ENCODE measurements around the gene TANK. TPM values are rescaled to one million over a fixed set of nuclear protein-coding genes. Genes with fewer than 3 reads are reported as not detected.

The TANK gene
- total RNA-seq (56.1 TPM), polyA plus RNA-seq (ENCODE audit: insufficient read depth, low read depth, low replicate concordance) (21.2 TPM)
- long read RNA-seq, donor 1, partial matches to known transcripts: 0 of 4 reads
- long read RNA-seq, donor 1, other reads (novel, unspliced or antisense): 0 of 4 reads
- long read RNA-seq, donor 2, partial matches to known transcripts: 0 of 5 reads
- long read RNA-seq, donor 2, other reads (novel, unspliced or antisense): 0 of 5 reads
- long read RNA-seq, donor 3, transcript TANK-202 (8 exons, 2,171 nt): major isoform, 7 of 8 reads
- long read RNA-seq, donor 3, partial matches to known transcripts: 0 of 8 reads
- long read RNA-seq, donor 3, other reads (novel, unspliced or antisense): 0 of 8 reads
- long read RNA-seq, donor 4, partial matches to known transcripts: 0 of 7 reads
- long read RNA-seq, donor 4, other reads (novel, unspliced or antisense): 5 of 7 reads
- long read RNA-seq, donor 5: 0 reads
- long read RNA-seq, donor 6, transcript TANK-202 (8 exons, 2,171 nt): major isoform, 5 of 17 reads
- long read RNA-seq, donor 6, partial matches to known transcripts: 11 of 17 reads
- long read RNA-seq, donor 6, other reads (novel, unspliced or antisense): 0 of 17 reads
- long read RNA-seq, donor 7, transcript TANK-202 (8 exons, 2,171 nt): major isoform, 11 of 26 reads
- long read RNA-seq, donor 7, partial matches to known transcripts: 0 of 26 reads
- long read RNA-seq, donor 7, other reads (novel, unspliced or antisense): 15 of 26 reads
- long read RNA-seq, donor 8, transcript TANK-202 (8 exons, 2,171 nt): major isoform, 5 of 9 reads
- long read RNA-seq, donor 8, partial matches to known transcripts: 0 of 9 reads
- long read RNA-seq, donor 8, other reads (novel, unspliced or antisense): 0 of 9 reads
- long read RNA-seq, donor 9, partial matches to known transcripts: 0 of 4 reads
- long read RNA-seq, donor 9, other reads (novel, unspliced or antisense): 0 of 4 reads
- long read RNA-seq, donor 10, partial matches to known transcripts: 0 of 4 reads
- long read RNA-seq, donor 10, other reads (novel, unspliced or antisense): 0 of 4 reads

DNA sequence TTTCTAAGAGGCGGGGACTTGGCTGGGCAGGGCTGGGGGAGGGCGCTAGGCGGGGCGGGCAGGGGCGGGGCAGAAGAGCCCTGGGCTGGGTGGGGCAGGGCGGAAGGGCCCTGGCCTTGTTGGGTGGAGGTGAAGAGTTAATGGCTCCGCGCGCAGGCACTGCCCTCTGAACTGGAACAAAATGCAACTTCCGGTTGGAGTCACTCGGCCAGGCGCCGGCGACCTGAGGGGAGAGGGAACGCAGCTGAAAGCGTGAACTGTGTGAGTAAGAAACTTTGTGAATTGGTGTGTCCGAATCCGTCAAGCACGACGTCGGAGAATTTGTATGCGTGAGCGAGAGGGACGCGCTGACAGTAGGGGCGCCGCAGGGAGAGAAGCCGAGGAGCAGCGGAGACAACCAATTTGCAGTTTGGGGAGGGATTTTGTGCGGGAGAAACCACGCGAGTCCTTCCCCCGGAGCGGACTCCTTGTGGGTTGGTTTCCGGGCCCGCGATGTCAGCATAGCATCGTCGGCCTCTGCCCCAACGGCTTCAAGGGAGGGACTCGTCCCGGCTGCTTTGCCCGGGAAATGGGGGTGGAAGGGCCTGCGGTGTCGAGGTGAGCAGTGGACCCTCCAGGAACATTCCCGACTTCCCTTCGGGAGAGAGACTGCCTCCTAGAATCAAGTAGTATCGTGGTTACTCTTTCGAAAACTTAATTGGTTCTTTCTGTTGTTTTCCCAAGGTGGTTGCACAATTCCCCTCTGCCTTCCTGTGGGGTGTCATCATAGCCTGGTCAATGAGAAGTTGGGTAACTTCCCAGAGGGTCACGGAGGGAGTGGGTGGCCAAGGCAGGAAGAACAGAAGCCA is at the start of gene TANK:
Gene TANK (plus strand): TSS at position 203 of the 848 bp plus-strand sequence. CDS start 19,235 bp downstream, outside the sequence.
- H3K27ac ChIP-seq (ENCODE audit: low read depth in 2 of 2, low read length in 2 of 2): peak within 1 kb of the TSS; percentile 88 to 95

GRCh38 chr2:161111531-161111930 is 48.7 kb upstream of the TANK start:
- Histone ChIP-seq H3K27ac (ENCODE audit: low read depth in 2 of 2, low read length in 2 of 2) (no peak overlapping the region), H3K9me3 (ENCODE audit: control insufficient read depth in 2 of 3, insufficient read depth in 1 of 3, low read length in 3 of 3) (no peaks in the 10 kb centered on the region), H3K4me1 (ENCODE audit: control insufficient read depth in 2 of 3, insufficient read depth in 2 of 3, low read depth in 1 of 3, low read length in 3 of 3) (no peaks in the 10 kb centered on the region), H3K36me3 (ENCODE audit: control insufficient read depth in 2 of 3, insufficient read depth in 3 of 3, low read length in 3 of 3) (no peaks in the 10 kb centered on the region), H3K27me3 (ENCODE audit: control insufficient read depth, insufficient read depth, low read length) (no peaks in the 10 kb centered on the region), H3K4me3 (ENCODE audit: low read length in 3 of 3) (no peak overlapping the region), H3K9ac (ENCODE audit: low read length in 3 of 3) (no peak overlapping the region)
- no peak for FAIRE-seq
- DNase-seq: no peak
- intact Hi-C loops (cut with DNase I): no loop called here
- TF ChIP-seq, protein P1, sequence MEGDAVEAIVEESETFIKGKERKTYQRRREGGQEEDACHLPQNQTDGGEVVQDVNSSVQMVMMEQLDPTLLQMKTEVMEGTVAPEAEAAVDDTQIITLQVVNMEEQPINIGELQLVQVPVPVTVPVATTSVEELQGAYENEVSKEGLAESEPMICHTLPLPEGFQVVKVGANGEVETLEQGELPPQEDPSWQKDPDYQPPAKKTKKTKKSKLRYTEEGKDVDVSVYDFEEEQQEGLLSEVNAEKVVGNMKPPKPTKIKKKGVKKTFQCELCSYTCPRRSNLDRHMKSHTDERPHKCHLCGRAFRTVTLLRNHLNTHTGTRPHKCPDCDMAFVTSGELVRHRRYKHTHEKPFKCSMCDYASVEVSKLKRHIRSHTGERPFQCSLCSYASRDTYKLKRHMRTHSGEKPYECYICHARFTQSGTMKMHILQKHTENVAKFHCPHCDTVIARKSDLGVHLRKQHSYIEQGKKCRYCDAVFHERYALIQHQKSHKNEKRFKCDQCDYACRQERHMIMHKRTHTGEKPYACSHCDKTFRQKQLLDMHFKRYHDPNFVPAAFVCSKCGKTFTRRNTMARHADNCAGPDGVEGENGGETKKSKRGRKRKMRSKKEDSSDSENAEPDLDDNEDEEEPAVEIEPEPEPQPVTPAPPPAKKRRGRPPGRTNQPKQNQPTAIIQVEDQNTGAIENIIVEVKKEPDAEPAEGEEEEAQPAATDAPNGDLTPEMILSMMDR (IDR thresholded peaks at IDR 0.05; ENCODE audit: borderline replicate concordance, extremely low read depth, insufficient read depth): no peak

More for the DNA sequence above, at the start of gene TANK:
- Histone ChIP-seq H3K9ac (ENCODE audit: low read length in 3 of 3) (peak within 1 kb of the TSS; percentile 89 to 94 (median 93)), H3K36me3 (ENCODE audit: control insufficient read depth in 2 of 3, insufficient read depth in 3 of 3, low read length in 3 of 3) (peaks cover 0 to 10% (median 0%) of the 10 kb centered on the region in 3 donors), H3K9me3 (ENCODE audit: control insufficient read depth in 2 of 3, insufficient read depth in 1 of 3, low read length in 3 of 3) (no peaks in the 10 kb centered on the region), H3K27me3 (ENCODE audit: control insufficient read depth, insufficient read depth, low read length) (no peaks in the 10 kb centered on the region), H3K4me3 (ENCODE audit: low read length in 3 of 3) (peak within 1 kb of the TSS; percentile 91 to 97 (median 92)), H3K4me1 (ENCODE audit: control insufficient read depth in 2 of 3, insufficient read depth in 2 of 3, low read depth in 1 of 3, low read length in 3 of 3) (peaks cover 0 to 11% (median 5%) of the 10 kb centered on the region in 3 donors)
- TF ChIP-seq, protein P1 (IDR thresholded peaks at IDR 0.05; ENCODE audit: borderline replicate concordance, extremely low read depth, insufficient read depth): no peak
- DNase-seq: peak; percentile 93 to 98 (median 96)
- FAIRE-seq: no peak
- intact Hi-C loops (cut with DNase I): no loop called here

DNA sequence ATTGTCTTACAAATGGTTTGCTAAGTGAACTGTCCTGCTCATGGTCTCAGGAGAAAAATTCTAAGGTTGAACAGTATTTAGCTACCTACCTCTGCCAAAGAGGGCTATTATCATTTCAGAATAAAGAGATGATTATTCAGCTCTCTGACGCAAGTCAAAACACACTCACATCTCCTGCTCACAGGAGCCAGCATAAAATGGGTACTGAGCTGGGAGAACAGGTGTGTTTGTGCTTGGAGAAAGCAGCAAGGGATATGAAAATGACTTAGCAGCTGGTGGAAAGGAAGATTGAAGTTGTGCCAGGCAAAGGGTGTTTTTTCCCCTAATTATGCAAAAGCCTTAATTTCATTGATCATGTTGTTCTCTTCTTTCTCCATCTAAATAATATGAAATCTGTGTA is 47.3 kb upstream of the TANK start:
- no peak overlapping the region for H3K9ac ChIP-seq (ENCODE audit: low read length in 3 of 3)
- FAIRE-seq: no peak
- no peak overlapping the region for H3K4me3 ChIP-seq (ENCODE audit: low read length in 3 of 3)

More for the DNA sequence above, 47.3 kb upstream of the TANK start:
- no peaks in the 10 kb centered on the region for H3K9me3 ChIP-seq (ENCODE audit: control insufficient read depth in 2 of 3, insufficient read depth in 1 of 3, low read length in 3 of 3)
- H3K4me1 ChIP-seq (ENCODE audit: control insufficient read depth in 2 of 3, insufficient read depth in 2 of 3, low read depth in 1 of 3, low read length in 3 of 3): no peaks in the 10 kb centered on the region
- TF ChIP-seq, protein P1 (IDR thresholded peaks at IDR 0.05; ENCODE audit: borderline replicate concordance, extremely low read depth, insufficient read depth): no peak
- no peaks in the 10 kb centered on the region for H3K36me3 ChIP-seq (ENCODE audit: control insufficient read depth in 2 of 3, insufficient read depth in 3 of 3, low read length in 3 of 3)
- intact Hi-C loops (cut with DNase I): no loop called here
- no peak for DNase-seq
- no peak overlapping the region for H3K27ac ChIP-seq (ENCODE audit: low read depth in 2 of 2, low read length in 2 of 2)
- H3K27me3 ChIP-seq (ENCODE audit: control insufficient read depth, insufficient read depth, low read length): no peaks in the 10 kb centered on the region

All from kidney (tissue), 22 donors.